K562 (cell line): ENCODE measurements around the gene MME. TPM values are rescaled to one million over a fixed set of nuclear protein-coding genes. Genes with fewer than 3 reads are reported as not detected.

Source experiments
- ATAC-seq: fragments of 200-7000 bp; cut with Tn5 transposase; 3 replicates; pipeline ENCODE4 v1.9.1; 2020; ENCODE audit warnings: moderate library complexity
- BruUV-seq: library from RNA; stranded (reverse); fragments of 400-500 nt; replicated peaks from 2 replicates; lab custom pipeline; 2021; lab: Mats Ljungman, UMichigan
- CTCF ChIA-PET: fragments of 300-600 bp; formaldehyde crosslinking; extraction: SDS; loops from one replicate; lab custom pipeline; 2021; ENCODE audit warnings: low intra/inter-chr PET ratio; lab: Yijun Ruan, JAX
- POLR2A ChIA-PET: fragments of 300-600, 350-650 bp; sonication (Branson Sonifier 250); formaldehyde crosslinking; extraction: SDS; loops from one replicate; lab custom pipeline; 2021; ENCODE audit warnings: antibody characterized with exemption, inconsistent platforms; lab: Yijun Ruan, JAX
- DNase-seq, 4 experiments: peaks; one replicate each; pipeline versions ENCODE4 v3.0.0 to v3.0.0-alpha.2; 2011 to 2018; ENCODE audit warnings: low spot score in 3 of 4, mixed read lengths in 3 of 4; ENCODE audit errors: extremely low read depth in 1 of 4
- FAIRE-seq: peaks from 2 replicates; lab custom pipeline; 2011; peaks lifted over from hg19 to GRCh38; lab: Jason Lieb, UNC
- H2AFZ ChIP-seq: 2 replicates; pipeline ENCODE4 v1.6.0; 2011; ENCODE audit warnings: low read depth, low read length, control low read depth, inconsistent platforms
- H3K27ac ChIP-seq: fragments of 200-600 bp; 3 replicates; pipeline ENCODE4 v1.8.0; 2011; ENCODE audit warnings: low read depth, mild to moderate bottlenecking, control low read depth, inconsistent platforms, low read length, moderate library complexity, mixed read lengths; ENCODE audit errors: extremely low read depth
- H3K27me3 ChIP-seq, 2 experiments: fragments of 300-600 bp in 1 of 2; 2 replicates in 1 of 2; 3 replicates in 1 of 2; pipeline versions ENCODE4 v1.6.0 to v1.8.0; 2011; ENCODE audit warnings: inconsistent platforms in 2 of 2, low read length in 2 of 2, mild to moderate bottlenecking in 1 of 2, mixed read lengths in 1 of 2, moderate library complexity in 1 of 2; ENCODE audit not compliant: control insufficient read depth in 2 of 2, insufficient read depth in 2 of 2
- H3K36me3 ChIP-seq: fragments of 300-600 bp; 3 replicates; pipeline ENCODE4 v1.8.0; 2011; ENCODE audit warnings: mild to moderate bottlenecking, low read length, inconsistent platforms; ENCODE audit not compliant: control insufficient read depth, insufficient read depth
- H3K4me1 ChIP-seq, 2 experiments: fragments of 200-600 bp in 1 of 2; replicated peaks in 1 of 2; 2 replicates in 1 of 2; 3 replicates in 1 of 2; pipeline versions ENCODE4 v1.5.1 to v1.8.0; 2011; ENCODE audit warnings: inconsistent platforms in 2 of 2, low read length in 2 of 2, mild to moderate bottlenecking in 1 of 2, mixed read lengths in 1 of 2, moderate library complexity in 1 of 2; ENCODE audit not compliant: control insufficient read depth in 2 of 2, insufficient read depth in 2 of 2
- H3K4me2 ChIP-seq: 2 replicates; pipeline ENCODE4 v1.6.1; 2011; ENCODE audit warnings: low read length, control low read depth, inconsistent platforms, mixed read lengths; ENCODE audit not compliant: insufficient read depth
- H3K4me3 ChIP-seq: fragments of 200-600 bp; sonication (generic), shearing (Covaris generic); 2 replicates; pipeline ENCODE4 v1.5.1; 2016; ENCODE audit warnings: control low read depth, inconsistent platforms
- H3K79me2 ChIP-seq: fragments of 200-600 bp; 3 replicates; pipeline ENCODE4 v1.8.0; 2011; ENCODE audit warnings: low read length, inconsistent platforms; ENCODE audit not compliant: control insufficient read depth, insufficient read depth
- H3K9ac ChIP-seq, 2 experiments: 2 replicates each; pipeline versions ENCODE4 v1.6.0 to v1.6.1; 2011; ENCODE audit warnings: low read depth in 2 of 2, low read length in 2 of 2, control low read depth in 1 of 2, inconsistent platforms in 1 of 2, mild to moderate bottlenecking in 1 of 2, mixed read lengths in 1 of 2; ENCODE audit not compliant: insufficient read depth in 1 of 2
- H3K9me1 ChIP-seq: one replicate; pipeline ENCODE4 v1.6.0; 2011; ENCODE audit warnings: inconsistent platforms, mild to moderate bottlenecking, low read length, moderate library complexity; ENCODE audit not compliant: control insufficient read depth, insufficient read depth
- H3K9me3 ChIP-seq: replicated peaks from 2 replicates; pipeline ENCODE4 v1.5.1; 2011; ENCODE audit warnings: low read depth, low read length, inconsistent platforms; ENCODE audit not compliant: control insufficient read depth, insufficient read depth
- H4K20me1 ChIP-seq: replicated peaks from 2 replicates; pipeline ENCODE4 v1.6.1; 2011; ENCODE audit warnings: low read length, inconsistent platforms, mixed read lengths; ENCODE audit not compliant: control insufficient read depth, insufficient read depth
- ATF7 ChIP-seq: fragments of 450-650 bp; IDR thresholded peaks from 2 replicates; pipeline ENCODE4 v1.7.1; 2014; ENCODE audit warnings: mild to moderate bottlenecking, moderate library complexity
- FOXO4 ChIP-seq: fragments of 450-650 bp; formaldehyde crosslinking; IDR thresholded peaks from 2 replicates; pipeline ENCODE4 v1.4.0; 2020; ENCODE audit warnings: mild to moderate bottlenecking, moderate library complexity
- MAFG ChIP-seq: fragments of 450-650 bp; conservative IDR thresholded peaks from 2 replicates; pipeline ENCODE4 v1.6.1; 2016; ENCODE audit warnings: missing genetic modification characterization, missing compliant biosample characterization
- MNT ChIP-seq, 2 experiments: fragments of 450-650 bp; conservative IDR thresholded peaks; 2 replicates each; pipeline ENCODE4 v1.6.1; 2017; ENCODE audit warnings: mild to moderate bottlenecking in 2 of 2, moderate library complexity in 2 of 2
- POLR3A ChIP-seq: IDR thresholded peaks from 2 replicates; pipeline ENCODE4 v1.6.1; 2011; ENCODE audit warnings: borderline replicate concordance, mild to moderate bottlenecking, moderate library complexity; ENCODE audit not compliant: insufficient read length, insufficient read depth; ENCODE audit errors: extremely low read depth
- ZBTB26 ChIP-seq: fragments of 450-650 bp; formaldehyde crosslinking; IDR thresholded peaks from 2 replicates; pipeline ENCODE4 v1.4.0; 2022; ENCODE audit warnings: missing genetic modification characterization
- ZFP36 ChIP-seq: fragments of 150-350 bp; IDR thresholded peaks from 2 replicates; pipeline ENCODE4 v1.6.1; 2018; ENCODE audit warnings: low read length, low read depth; ENCODE audit not compliant: partially characterized antibody
- ZNF134 ChIP-seq: fragments of 250-450 bp; sonication (Bioruptor Pico); conservative IDR thresholded peaks from 2 replicates; pipeline ENCODE4 v1.4.0; 2020
- ZNF316 ChIP-seq: fragments of 450-650 bp; IDR thresholded peaks from 2 replicates; pipeline ENCODE4 v1.6.1; 2016
- ZNF324 ChIP-seq: fragments of 250-450 bp; sonication (Bioruptor Pico); IDR thresholded peaks from 2 replicates; pipeline ENCODE4 v1.4.0; 2020; ENCODE audit warnings: mild to moderate bottlenecking
- ZNF445 ChIP-seq: fragments of 250-450 bp; sonication (Bioruptor Pico); IDR thresholded peaks from 2 replicates; pipeline ENCODE4 v1.4.0; 2020; ENCODE audit warnings: low read depth, mild to moderate bottlenecking, moderate library complexity
- ZNF586 ChIP-seq: fragments of 450-650 bp; formaldehyde crosslinking; conservative IDR thresholded peaks from 2 replicates; pipeline ENCODE4 v1.4.0; 2020; ENCODE audit warnings: mild to moderate bottlenecking, moderate library complexity
- WGBS: fragments of 100-300 bp; shearing (Covaris generic); methylation state at CpG from one replicate; pipeline ENCODE4 v1.1.6; 2016; ENCODE audit warnings: low coverage, mixed read lengths; ENCODE audit not compliant: insufficient coverage; ENCODE audit errors: missing lambda C conversion rate; 5-methylcytosine and 5-hydroxymethylcytosine counted together
- in situ Hi-C: fragments of 300-500 bp; cut with MboI; formaldehyde crosslinking; loops from 4 replicates; pipeline ENCODE4 v1.15.0; 2018; ENCODE audit warnings: inconsistent platforms, mixed read lengths
- intact Hi-C: fragments of 100-400 bp; cut with micrococcal nuclease; formaldehyde crosslinking; loops from 2 replicates; pipeline ENCODE4 v1.14.2; 2022
- polyA plus RNA-seq, 8 experiments: library from polyadenylated mRNA; depleted of rRNA in 4 of 8; stranded (reverse) in 5 of 8; unstranded in 3 of 8; fragments of >200 nt; fragmentation: Nextera tagmentation in 2 of 8; fragmentation: Illumina TruSeq in 1 of 8; extraction: Ambion mirVana in 2 of 8; extraction: Trizol in 1 of 8; gene quantifications; 2 replicates each; pipeline versions ENCODE4 v1.2.1 to v1.2.3, GENCODE V29; 2011 to 2014; ENCODE audit warnings: inconsistent platforms in 1 of 8, missing spikeins in 1 of 8
- total RNA-seq, 7 experiments: library from RNA; depleted of rRNA in 6 of 7; stranded (reverse); fragments of >200 nt in 6 of 7; fragmentation: Illumina TruSeq in 2 of 7; extraction: Trizol in 2 of 7; gene quantifications; 2 replicates each; pipeline versions ENCODE4 v1.2.1 to v1.2.3, GENCODE V29; 2011 to 2021; ENCODE audit warnings: low replicate concordance in 1 of 7
- TF ChIP-seq, protein P1 (sequence below): fragments of 250-450 bp; sonication (Bioruptor Pico); IDR thresholded peaks from 2 replicates; pipeline ENCODE4 v1.8.0; 2021; ENCODE audit warnings: borderline replicate concordance, mild to moderate bottlenecking, moderate library complexity; ENCODE audit not compliant: poor library complexity, severe bottlenecking

Gene MME
- total and polyA plus RNA-seq, 9 of the 15 experiments (the other 6 are each of a cell fraction or from before 2014, with no cell fraction given): 0.80 to 8.6 (median 2.5) TPM

- intact Hi-C loops: loop anchor here (5.0 kb wide), 1 partner anchor 128 kb away; no protein-coding TSS in a partner anchor
- Histone ChIP-seq H3K27me3 (peaks cover 0 to 14% of the 10 kb centered on the region in 2 experiments; a peak in 2 of 5 replicates), H3K9ac (no peak overlapping the region), H3K4me3 (peak overlapping the region; percentile 58; the same call in 1 of the 2 replicates), H3K9me3 (no peaks in the 10 kb centered on the region), H3K36me3 (no peaks in the 10 kb centered on the region), H3K4me2 (no peak overlapping the region), H2AFZ (no peak overlapping the region), H3K4me1 (peaks cover 9 to 14% of the 10 kb centered on the region in 2 experiments; a peak in 3 of 5 replicates), H4K20me1 (no peaks in the 10 kb centered on the region), H3K9me1 (no peaks in the 10 kb centered on the region), H3K27ac (no peak overlapping the region), H3K79me2 (no peaks in the 10 kb centered on the region)
- CTCF ChIA-PET: no interaction called here
- POLR2A ChIA-PET: interaction anchor here (0.7 to 1.8 kb wide), 2 partner anchors 11 to 16 kb away, joined by 3 to 5 read pairs; no protein-coding TSS in a partner anchor
- in situ Hi-C loops: no loop called here
- DNase-seq (no peak), ATAC-seq (no peak), FAIRE-seq (no peak)
- 36% methylated on average over 8 of the region's 8 CpGs for WGBS
- BruUV-seq: no TSS peak
- TF ChIP-seq, protein P1, sequence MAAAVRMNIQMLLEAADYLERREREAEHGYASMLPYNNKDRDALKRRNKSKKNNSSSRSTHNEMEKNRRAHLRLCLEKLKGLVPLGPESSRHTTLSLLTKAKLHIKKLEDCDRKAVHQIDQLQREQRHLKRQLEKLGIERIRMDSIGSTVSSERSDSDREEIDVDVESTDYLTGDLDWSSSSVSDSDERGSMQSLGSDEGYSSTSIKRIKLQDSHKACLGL (CRISPR knock-in tag): no peak
- TF ChIP-seq POLR3A (no peak), ATF7 (no peak), FOXO4 (CRISPR knock-in tag) (no peak), MAFG (tag) (0 out of 2 replicates have a peak, but pooled peaks have one; percentile 29), ZNF316 (peak; percentile 60; the same call in 1 of the 2 replicates), ZNF586 (CRISPR knock-in tag) (no peak), ZNF445 (CRISPR knock-in tag) (no peak), ZBTB26 (CRISPR knock-in tag) (no peak), ZFP36 (no peak), ZNF324 (CRISPR knock-in tag) (no peak), MNT (conservative IDR thresholded peaks at IDR 0.05) (no peak), ZNF134 (no peak)
Measured at GRCh38 chr3:155080692-155081091, 573 bp downstream of the MME start.
